NB4 (cell line): ENCODE results near the gene DOK7.
"Not testable (repeated sequence)": the region's sequence is repeated elsewhere in the genome, so short reads cannot be mapped to it uniquely, and the experiment has no call there.

Experiments used
- DNase-seq: peaks from one replicate; pipeline ENCODE4 v3.0.0; 2010; ENCODE audit warnings: low read depth
- H3K4me3 ChIP-seq: one replicate; pipeline ENCODE4 v1.5.1; 2011; ENCODE audit warnings: mild to moderate bottlenecking, low read depth, low read length, moderate library complexity
- CTCF ChIP-seq: IDR thresholded peaks from one replicate; pipeline ENCODE4 v1.5.1; 2012; ENCODE audit warnings: low read depth, low read length
- MAX ChIP-seq: IDR thresholded peaks from 2 replicates; pipeline ENCODE4 v1.6.1; 2011; ENCODE audit warnings: low read depth, low read length
- MYC ChIP-seq: IDR thresholded peaks from 2 replicates; pipeline ENCODE4 v1.6.1; 2011; ENCODE audit warnings: low read depth, low read length
- POLR2A ChIP-seq: IDR thresholded peaks from 2 replicates; pipeline ENCODE4 v1.6.1; 2011; ENCODE audit warnings: mild to moderate bottlenecking; ENCODE audit not compliant: insufficient read length; ENCODE audit errors: extremely low read depth

Gene DOK7

GRCh38 chr4:3502941-3503936 is 40.1 kb downstream of the DOK7 start:
- TF ChIP-seq CTCF (no peak), POLR2A (no peak), MAX (no peak), MYC (no peak)
- no peak overlapping the region for H3K4me3 ChIP-seq
- no peak for DNase-seq

GRCh38 chr4:3505231-3505630 is 42.1 kb downstream of the DOK7 start:
- no peak for DNase-seq
- no peak overlapping the region for H3K4me3 ChIP-seq
- TF ChIP-seq POLR2A, result no peak
- TF ChIP-seq MAX, result no peak

GRCh38 chr4:3508542-3508941 is 45.4 kb downstream of the DOK7 start:
- TF ChIP-seq POLR2A (no peak), MYC (no peak)
- no peak overlapping the region for H3K4me3 ChIP-seq
- no peak for DNase-seq

- H3K4me3 ChIP-seq, result no peak overlapping the region
- TF ChIP-seq CTCF, result no peak
- TF ChIP-seq MYC, result no peak
- no peak for TF ChIP-seq POLR2A
- TF ChIP-seq MAX, result no peak
- DNase-seq, result no peak
These were observed 47.4 kb downstream of the DOK7 start for GRCh38 chr4:3510481-3510880.

GRCh38 chr4:3511187-3511586 is 48.1 kb downstream of the DOK7 start:
- H3K4me3 ChIP-seq, result no peak overlapping the region
- no peak for TF ChIP-seq POLR2A
- no peak for TF ChIP-seq CTCF
- TF ChIP-seq MYC, result no peak
- no peak for TF ChIP-seq MAX
- DNase-seq, result no peak

- H3K4me3 ChIP-seq, DNase-seq: not testable (repeated sequence)
These were observed 48.5 kb downstream of the DOK7 start for GRCh38 chr4:3511601-3512000.

- H3K4me3 ChIP-seq, result no peak overlapping the region
- no peak for DNase-seq
- TF ChIP-seq MAX, result no peak
- no peak for TF ChIP-seq POLR2A
- no peak for TF ChIP-seq MYC
- TF ChIP-seq CTCF, result no peak
These were observed 49.2 kb downstream of the DOK7 start for GRCh38 chr4:3512279-3512678.
